ENCODE results near the gene SPAG6.
A peak's percentile ranks its signal among the peaks of the same experiment; 100 is the strongest.

The SPAG6 gene

DNA sequence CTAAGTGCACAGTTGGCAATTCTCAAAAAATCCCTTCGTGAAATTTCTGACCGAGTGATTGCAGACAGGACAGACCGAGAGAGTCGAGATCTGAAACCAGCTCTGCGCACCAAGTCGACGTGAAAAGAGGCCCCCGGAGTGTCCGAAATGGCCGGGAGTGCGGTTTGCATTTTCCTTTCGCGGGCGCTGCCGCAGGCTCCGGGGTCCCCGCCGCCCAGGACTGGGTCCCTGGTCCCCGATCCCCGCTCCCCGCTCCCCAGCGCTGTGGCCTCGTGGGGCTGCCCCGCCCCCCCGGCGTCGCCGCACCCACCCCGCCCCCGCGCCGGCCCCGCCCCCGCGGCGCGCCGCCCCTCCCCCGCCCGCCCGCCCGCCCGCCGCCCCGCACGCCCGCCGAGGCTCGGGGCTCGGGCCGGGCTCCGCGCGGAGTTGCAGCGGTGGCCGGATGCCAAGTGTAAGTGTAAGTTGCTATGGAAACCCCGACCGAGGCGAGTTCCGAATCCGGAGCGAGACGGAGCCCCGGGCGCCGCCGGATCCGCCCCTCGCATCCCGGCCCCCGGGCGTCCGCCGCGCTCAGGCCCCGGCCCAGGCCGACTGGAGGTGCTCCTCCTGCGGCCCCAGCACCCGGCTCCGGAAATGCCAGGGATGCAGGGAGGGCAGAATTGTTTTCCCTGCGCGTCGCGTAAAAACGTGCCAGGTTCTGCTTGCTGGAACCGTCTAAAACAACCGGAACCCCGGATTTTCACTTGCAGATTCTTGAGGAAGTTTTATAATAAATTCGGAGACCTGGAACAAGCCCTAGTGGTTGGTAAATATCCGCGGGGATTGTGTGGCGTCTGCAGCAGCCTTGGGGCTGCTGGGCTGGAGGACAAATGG, 19.8 kb upstream of the SPAG6 start:
- no peak for TF ChIP-seq CTCF (IDR thresholded peaks at IDR 0.05; ENCODE audit: extremely low read depth, insufficient read depth, missing control alignments)
- in situ Hi-C loops (cut with MboI; ENCODE audit: low pct_unique_long_range_greater_than_20kb, low sequenced_read_pairs, unreplicated experiment): loop anchor here (10.0 kb wide), 1 partner anchor 321 kb away; the partner anchor contains the start of gene DNAJC1
- DNase-seq (ENCODE audit: low spot score): peak; percentile 91

DNA sequence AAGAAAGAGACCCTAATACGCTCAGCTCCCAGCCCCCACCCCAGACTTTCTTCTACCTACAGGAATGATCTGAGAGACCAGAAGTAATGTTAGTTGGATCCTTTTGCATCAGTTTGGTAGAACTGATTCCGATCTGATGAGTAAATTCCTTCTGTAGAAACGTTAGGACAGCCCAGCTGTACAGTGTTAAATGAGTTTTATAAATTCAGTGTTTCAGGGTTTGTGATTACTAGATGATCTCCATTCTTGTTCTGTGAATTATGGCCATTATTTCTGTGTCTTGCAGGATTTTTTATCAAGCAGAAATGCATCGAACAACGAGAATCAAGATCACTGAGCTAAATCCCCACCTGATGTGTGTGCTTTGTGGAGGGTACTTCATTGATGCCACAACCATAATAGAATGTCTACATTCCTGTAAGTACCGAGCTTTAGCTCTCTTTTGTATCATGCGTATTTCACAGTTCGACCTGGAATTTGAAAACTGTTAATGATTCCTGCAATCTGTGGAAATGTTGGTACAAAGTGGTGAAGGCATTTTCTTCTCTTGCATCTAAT, 19.1 kb upstream of the SPAG6 start:
- no peak for DNase-seq (ENCODE audit: low spot score)
- TF ChIP-seq CTCF (IDR thresholded peaks at IDR 0.05; ENCODE audit: extremely low read depth, insufficient read depth, missing control alignments): no peak
- in situ Hi-C loops (cut with MboI; ENCODE audit: low pct_unique_long_range_greater_than_20kb, low sequenced_read_pairs, unreplicated experiment): loop anchor here (10.0 kb wide), 1 partner anchor 321 kb away; the partner anchor contains the start of gene DNAJC1

DNA sequence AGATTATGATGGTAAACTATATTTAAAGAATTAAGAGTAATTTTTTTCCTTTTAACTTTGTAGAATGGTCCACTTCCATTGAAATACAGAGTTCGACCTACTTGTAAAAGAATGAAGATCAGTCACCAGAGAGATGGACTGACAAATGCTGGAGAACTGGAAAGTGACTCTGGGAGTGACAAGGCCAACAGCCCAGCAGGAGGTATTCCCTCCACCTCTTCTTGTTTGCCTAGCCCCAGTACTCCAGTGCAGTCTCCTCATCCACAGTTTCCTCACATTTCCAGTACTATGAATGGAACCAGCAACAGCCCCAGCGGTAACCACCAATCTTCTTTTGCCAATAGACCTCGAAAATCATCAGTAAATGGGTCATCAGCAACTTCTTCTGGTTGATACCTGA, 16.1 kb upstream of the SPAG6 start:
- DNase-seq (ENCODE audit: low spot score): no peak
- in situ Hi-C loops (cut with MboI; ENCODE audit: low pct_unique_long_range_greater_than_20kb, low sequenced_read_pairs, unreplicated experiment): loop anchor here (10.0 kb wide), 1 partner anchor 324 kb away; the partner anchor contains the start of gene DNAJC1
- no peak for TF ChIP-seq CTCF (IDR thresholded peaks at IDR 0.05; ENCODE audit: extremely low read depth, insufficient read depth, missing control alignments)

GRCh38 chr10:22332116-22332692, 13.1 kb upstream of the SPAG6 start:
- no peak for TF ChIP-seq CTCF (IDR thresholded peaks at IDR 0.05; ENCODE audit: extremely low read depth, insufficient read depth, missing control alignments)
- no peak for DNase-seq (ENCODE audit: low spot score)
- in situ Hi-C loops (cut with MboI; ENCODE audit: low pct_unique_long_range_greater_than_20kb, low sequenced_read_pairs, unreplicated experiment): no loop called here

GRCh38 chr10:22333167-22333974, 11.9 kb upstream of the SPAG6 start:
- TF ChIP-seq CTCF (IDR thresholded peaks at IDR 0.05; ENCODE audit: extremely low read depth, insufficient read depth, missing control alignments): no peak
- in situ Hi-C loops (cut with MboI; ENCODE audit: low pct_unique_long_range_greater_than_20kb, low sequenced_read_pairs, unreplicated experiment): no loop called here
- DNase-seq (ENCODE audit: low spot score): peak; percentile 55

GRCh38 chr10:22333975-22334282, 11.4 kb upstream of the SPAG6 start:
- no peak for DNase-seq (ENCODE audit: low spot score)
- TF ChIP-seq CTCF (IDR thresholded peaks at IDR 0.05; ENCODE audit: extremely low read depth, insufficient read depth, missing control alignments): no peak
- in situ Hi-C loops (cut with MboI; ENCODE audit: low pct_unique_long_range_greater_than_20kb, low sequenced_read_pairs, unreplicated experiment): no loop called here

All from GM13977 (cell line).